GM12874 (cell line): Measurements from ENCODE around the gene HSF2BP.
A peak's percentile ranks its signal among the peaks of the same experiment; 100 is the strongest.

ENCODE experiments used
- TF ChIP-seq, protein P1 (sequence below): IDR thresholded peaks from 2 replicates; pipeline ENCODE4 v1.5.1; 2011; ENCODE audit warnings: low read depth, mild to moderate bottlenecking, control low read depth, low read length, moderate library complexity; ENCODE audit not compliant: insufficient read depth

The HSF2BP gene

GRCh38 chr21:43653626-43654025 is 5.7 kb downstream of the HSF2BP start:
- TF ChIP-seq, protein P1, sequence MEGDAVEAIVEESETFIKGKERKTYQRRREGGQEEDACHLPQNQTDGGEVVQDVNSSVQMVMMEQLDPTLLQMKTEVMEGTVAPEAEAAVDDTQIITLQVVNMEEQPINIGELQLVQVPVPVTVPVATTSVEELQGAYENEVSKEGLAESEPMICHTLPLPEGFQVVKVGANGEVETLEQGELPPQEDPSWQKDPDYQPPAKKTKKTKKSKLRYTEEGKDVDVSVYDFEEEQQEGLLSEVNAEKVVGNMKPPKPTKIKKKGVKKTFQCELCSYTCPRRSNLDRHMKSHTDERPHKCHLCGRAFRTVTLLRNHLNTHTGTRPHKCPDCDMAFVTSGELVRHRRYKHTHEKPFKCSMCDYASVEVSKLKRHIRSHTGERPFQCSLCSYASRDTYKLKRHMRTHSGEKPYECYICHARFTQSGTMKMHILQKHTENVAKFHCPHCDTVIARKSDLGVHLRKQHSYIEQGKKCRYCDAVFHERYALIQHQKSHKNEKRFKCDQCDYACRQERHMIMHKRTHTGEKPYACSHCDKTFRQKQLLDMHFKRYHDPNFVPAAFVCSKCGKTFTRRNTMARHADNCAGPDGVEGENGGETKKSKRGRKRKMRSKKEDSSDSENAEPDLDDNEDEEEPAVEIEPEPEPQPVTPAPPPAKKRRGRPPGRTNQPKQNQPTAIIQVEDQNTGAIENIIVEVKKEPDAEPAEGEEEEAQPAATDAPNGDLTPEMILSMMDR = no peak

- TF ChIP-seq, protein P1 = no peak
Measured at GRCh38 chr21:43652616-43653015, 6.7 kb downstream of the HSF2BP start.

GRCh38 chr21:43648171-43648570 is 11.1 kb downstream of the HSF2BP start:
- TF ChIP-seq, protein P1 = no peak

- TF ChIP-seq, protein P1 = peak; percentile 98
Measured at GRCh38 chr21:43646550-43647260, 12.6 kb downstream of the HSF2BP start.

- TF ChIP-seq, protein P1 = no peak
Measured at GRCh38 chr21:43645976-43646375, 13.3 kb downstream of the HSF2BP start.

GRCh38 chr21:43645136-43645891 is 14.0 kb downstream of the HSF2BP start:
- TF ChIP-seq, protein P1 = no peak

GRCh38 chr21:43644609-43645008 is 14.7 kb downstream of the HSF2BP start:
- TF ChIP-seq, protein P1 = no peak
